Caco-2 (cell line): ENCODE results near the gene PPFIA3. TPM values are rescaled to one million over a fixed set of nuclear protein-coding genes. Genes with fewer than 3 reads are reported as not detected.

Experiments
- BruUV-seq: library from RNA; stranded (reverse); fragments of 400-500 nt; replicated peaks from 2 replicates; lab custom pipeline; 2021; lab: Mats Ljungman, UMichigan
- CTCF ChIA-PET: fragments of 300-600 bp; sonication (Branson Sonifier 250); formaldehyde crosslinking; loops from one replicate; lab custom pipeline; 2022; ENCODE audit warnings: antibody characterized with exemption; lab: Charles Lee
- POLR2A ChIA-PET: fragments of 300-600 bp; sonication (Branson Sonifier 250); formaldehyde crosslinking; loops from one replicate; lab custom pipeline; 2022; ENCODE audit warnings: antibody characterized with exemption; lab: Charles Lee
- DNase-seq, 2 experiments: peaks; one replicate each; pipeline versions ENCODE4 v3.0.0 to v3.0.0-alpha.2; 2020 to 2022
- H3K27me3 ChIP-seq: replicated peaks from 2 replicates; pipeline ENCODE4 v1.6.0; 2011; ENCODE audit warnings: low read length; ENCODE audit not compliant: control insufficient read depth, insufficient read depth
- H3K36me3 ChIP-seq: 2 replicates; pipeline ENCODE4 v1.5.1; 2011; ENCODE audit warnings: low read length; ENCODE audit not compliant: control insufficient read depth, insufficient read depth
- H3K4me1 ChIP-seq: fragments of 250-450 bp; sonication (Bioruptor Pico); 2 replicates; pipeline ENCODE4 v1.5.1; 2020; ENCODE audit warnings: mild to moderate bottlenecking
- H3K4me3 ChIP-seq: 2 replicates; pipeline ENCODE4 v1.5.1; 2011; ENCODE audit warnings: low read depth, mild to moderate bottlenecking, control low read depth, low read length
- H3K9me3 ChIP-seq: fragments of 250-450 bp; sonication (Bioruptor Pico); 2 replicates; pipeline ENCODE4 v1.5.1; 2020; ENCODE audit warnings: mild to moderate bottlenecking, moderate library complexity
- H3K27ac Mint-ChIP-seq: one replicate; pipeline ENCODE4 v1.8.0; 2022; ENCODE audit warnings: mixed read lengths; ENCODE audit not compliant: unreplicated experiment
- H3K27me3 Mint-ChIP-seq: one replicate; pipeline ENCODE4 v1.8.0; 2022; ENCODE audit warnings: mixed read lengths; ENCODE audit not compliant: insufficient read depth, unreplicated experiment
- H3K36me3 Mint-ChIP-seq: one replicate; pipeline ENCODE4 v1.8.0; 2022; ENCODE audit warnings: mild to moderate bottlenecking, mixed read lengths; ENCODE audit not compliant: insufficient read depth, unreplicated experiment
- H3K4me1 Mint-ChIP-seq: one replicate; pipeline ENCODE4 v1.8.0; 2022; ENCODE audit warnings: low read depth, mixed read lengths; ENCODE audit not compliant: unreplicated experiment
- H3K4me3 Mint-ChIP-seq: one replicate; pipeline ENCODE4 v1.8.0; 2022; ENCODE audit warnings: mild to moderate bottlenecking, moderate library complexity, mixed read lengths; ENCODE audit not compliant: unreplicated experiment
- H3K9me3 Mint-ChIP-seq: one replicate; pipeline ENCODE4 v1.8.0; 2022; ENCODE audit warnings: mixed read lengths; ENCODE audit not compliant: unreplicated experiment
- intact Hi-C: fragments of 100-400 bp; cut with micrococcal nuclease; formaldehyde crosslinking; loops from one replicate; pipeline ENCODE4 v1.10.0; 2022; ENCODE audit not compliant: unreplicated experiment
- total RNA-seq: library from RNA; stranded (reverse); gene quantifications from 2 replicates; pipeline ENCODE4 v1.2.3, GENCODE V29; 2022
- TF ChIP-seq, protein P1 (sequence below), 2 experiments: fragments of 200-600 bp in 1 of 2; IDR thresholded peaks; 1 replicate in 1 of 2; 2 replicates in 1 of 2; pipeline versions ENCODE4 v1.5.1 to v1.8.0; 2011 to 2022; ENCODE audit warnings: antibody characterized with exemption in 1 of 2, control low read depth in 1 of 2, inconsistent platforms in 1 of 2, low read depth in 1 of 2, low read length in 1 of 2, mild to moderate bottlenecking in 1 of 2, moderate library complexity in 1 of 2; ENCODE audit not compliant: insufficient read depth in 1 of 2, severe bottlenecking in 1 of 2, unreplicated experiment in 1 of 2

The PPFIA3 gene
- total RNA-seq, 1 experiment from 2014 or later: 11.8 TPM

DNA sequence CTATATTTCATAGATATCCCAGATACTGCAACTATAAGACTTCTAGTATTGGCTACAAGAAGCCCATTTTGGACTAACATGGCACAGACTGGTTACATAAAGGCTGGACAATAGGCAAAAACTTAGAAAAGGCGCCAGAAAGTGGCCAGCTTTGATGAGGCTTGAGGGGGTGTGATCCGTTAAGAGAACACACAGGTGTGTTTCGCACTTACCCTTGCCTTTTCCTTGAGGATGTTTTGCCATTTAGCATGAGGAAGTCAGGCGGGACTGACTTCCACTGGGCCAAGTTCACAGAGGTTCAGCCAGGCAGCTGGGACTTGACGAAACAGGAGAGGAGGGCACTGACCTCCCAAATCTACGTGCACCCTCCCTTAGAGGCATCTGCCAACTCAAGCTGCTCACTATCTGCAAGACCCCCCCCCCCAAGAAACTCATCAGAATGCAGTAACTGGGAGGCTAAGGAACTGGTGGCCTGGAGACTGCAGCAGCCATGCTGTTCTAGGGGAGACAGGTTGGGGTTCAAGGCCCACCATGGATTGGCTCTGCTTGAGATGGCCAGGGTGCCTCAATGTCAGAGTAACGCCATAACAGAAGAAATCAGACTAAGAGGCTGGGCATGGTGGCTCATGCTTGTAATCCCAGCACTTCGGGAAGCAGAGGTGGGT is 9.6 kb upstream of the PPFIA3 start:
- Mint-ChIP-seq H3K27me3 (no peaks in the 10 kb centered on the region), H3K36me3 (peaks cover 56% of the 10 kb centered on the region), H3K4me1 (peaks cover 17% of the 10 kb centered on the region), H3K4me3 (no peak overlapping the region), H3K9me3 (no peaks in the 10 kb centered on the region), H3K27ac (no peak overlapping the region)
- Histone ChIP-seq H3K9me3 (no peaks in the 10 kb centered on the region), H3K27me3 (no peaks in the 10 kb centered on the region), H3K4me3 (no peak overlapping the region), H3K36me3 (peaks cover 3% of the 10 kb centered on the region; the same call in 1 of the 2 replicates), H3K4me1 (no peaks in the 10 kb centered on the region)
- no TSS peak for BruUV-seq
- ChIA-PET CTCF (interaction anchor here (0.6 to 1.8 kb wide), 3 partner anchors 12 to 135 kb away, joined by 3 to 7 read pairs (median 4); no protein-coding TSS in a partner anchor), POLR2A (no interaction called here)
- no peak for DNase-seq
- TF ChIP-seq, protein P1, sequence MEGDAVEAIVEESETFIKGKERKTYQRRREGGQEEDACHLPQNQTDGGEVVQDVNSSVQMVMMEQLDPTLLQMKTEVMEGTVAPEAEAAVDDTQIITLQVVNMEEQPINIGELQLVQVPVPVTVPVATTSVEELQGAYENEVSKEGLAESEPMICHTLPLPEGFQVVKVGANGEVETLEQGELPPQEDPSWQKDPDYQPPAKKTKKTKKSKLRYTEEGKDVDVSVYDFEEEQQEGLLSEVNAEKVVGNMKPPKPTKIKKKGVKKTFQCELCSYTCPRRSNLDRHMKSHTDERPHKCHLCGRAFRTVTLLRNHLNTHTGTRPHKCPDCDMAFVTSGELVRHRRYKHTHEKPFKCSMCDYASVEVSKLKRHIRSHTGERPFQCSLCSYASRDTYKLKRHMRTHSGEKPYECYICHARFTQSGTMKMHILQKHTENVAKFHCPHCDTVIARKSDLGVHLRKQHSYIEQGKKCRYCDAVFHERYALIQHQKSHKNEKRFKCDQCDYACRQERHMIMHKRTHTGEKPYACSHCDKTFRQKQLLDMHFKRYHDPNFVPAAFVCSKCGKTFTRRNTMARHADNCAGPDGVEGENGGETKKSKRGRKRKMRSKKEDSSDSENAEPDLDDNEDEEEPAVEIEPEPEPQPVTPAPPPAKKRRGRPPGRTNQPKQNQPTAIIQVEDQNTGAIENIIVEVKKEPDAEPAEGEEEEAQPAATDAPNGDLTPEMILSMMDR (IDR thresholded peaks at IDR 0.05; ENCODE audit: insufficient read depth in 1 of 2, low read depth in 1 of 2, low read length in 1 of 2, severe bottlenecking in 1 of 2, unreplicated experiment in 1 of 2): no peak
- intact Hi-C loops: no loop called here

DNA sequence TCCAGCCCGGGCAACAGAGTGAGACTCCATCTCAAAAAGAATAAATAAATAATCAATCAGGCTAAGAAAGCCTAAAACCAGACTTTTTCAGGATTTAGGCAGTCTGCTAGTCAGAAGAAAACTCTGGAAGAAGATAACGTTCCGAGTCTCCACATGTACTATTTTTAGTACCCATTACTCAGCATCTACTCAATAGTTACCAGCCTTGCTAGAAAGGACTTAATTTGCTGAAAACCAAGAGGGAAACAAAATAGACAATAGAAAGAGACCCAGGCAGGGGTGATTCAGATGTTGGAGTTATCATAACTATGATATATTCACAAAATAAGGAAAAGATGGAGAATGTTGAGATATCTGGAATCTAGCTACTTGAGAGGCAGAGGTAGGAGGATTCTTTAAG is 8.8 kb upstream of the PPFIA3 start:
- Histone ChIP-seq H3K9me3 (no peaks in the 10 kb centered on the region), H3K27me3 (no peaks in the 10 kb centered on the region), H3K36me3 (peaks cover 3% of the 10 kb centered on the region; the same call in 1 of the 2 replicates), H3K4me3 (no peak overlapping the region), H3K4me1 (0 out of 2 replicates have a peak, but pooled peaks cover 4% of the 10 kb centered on the region)
- intact Hi-C loops: no loop called here
- Mint-ChIP-seq H3K27ac (no peak overlapping the region), H3K9me3 (no peaks in the 10 kb centered on the region), H3K4me3 (no peak overlapping the region), H3K4me1 (peaks cover 17% of the 10 kb centered on the region), H3K27me3 (no peaks in the 10 kb centered on the region), H3K36me3 (peaks cover 48% of the 10 kb centered on the region)
- CTCF ChIA-PET: interaction anchor here (0.7 kb wide), 1 partner anchor 13 kb away, joined by 5 read pairs; no protein-coding TSS in a partner anchor
- BruUV-seq: no TSS peak
- TF ChIP-seq, protein P1 (IDR thresholded peaks at IDR 0.05; ENCODE audit: insufficient read depth in 1 of 2, low read depth in 1 of 2, low read length in 1 of 2, severe bottlenecking in 1 of 2, unreplicated experiment in 1 of 2): no peak
- POLR2A ChIA-PET: interaction anchor here (0.5 to 0.6 kb wide), 2 partner anchors 38 to 173 kb away, joined by 5 read pairs; no protein-coding TSS in a partner anchor
- DNase-seq: no peak

DNA sequence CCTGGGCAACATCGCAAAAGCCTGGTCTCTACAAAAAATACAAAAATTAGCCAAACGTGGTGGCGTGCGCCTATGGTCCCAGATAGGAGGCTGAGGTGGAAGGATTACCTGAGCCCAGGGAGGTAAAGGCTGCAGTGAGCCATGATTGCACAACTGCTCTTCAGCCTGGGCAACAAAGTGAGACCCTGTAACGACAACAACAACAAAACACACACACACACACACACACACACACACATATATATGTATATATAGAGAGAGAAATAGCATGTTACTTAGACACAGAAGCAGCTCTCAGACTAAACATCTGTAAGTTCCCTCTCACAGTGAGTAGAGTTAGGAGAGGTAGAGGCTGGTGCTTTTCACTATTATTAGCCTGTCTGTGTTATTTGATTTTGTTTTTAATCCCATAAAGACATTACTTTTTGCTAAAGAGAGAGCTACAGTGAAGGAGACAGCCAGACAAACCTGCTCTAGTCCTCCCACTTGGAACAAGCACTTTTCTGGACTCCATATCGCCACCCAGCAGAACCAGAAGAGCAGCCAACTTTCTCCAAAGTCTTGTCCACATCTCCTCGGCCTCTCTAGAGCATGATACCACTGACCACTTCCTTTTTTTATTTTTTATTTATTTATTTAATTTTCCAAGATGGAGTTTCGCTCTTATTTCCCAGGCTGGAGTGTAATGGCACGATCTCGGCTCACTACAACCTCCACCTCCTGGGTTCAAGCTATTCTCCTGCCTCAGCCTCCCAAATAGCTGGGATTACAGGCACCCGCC is 7.9 kb upstream of the PPFIA3 start:
- Histone ChIP-seq H3K4me1 (0 out of 2 replicates have a peak, but pooled peaks cover 4% of the 10 kb centered on the region), H3K27me3 (no peaks in the 10 kb centered on the region), H3K9me3 (no peaks in the 10 kb centered on the region), H3K36me3 (peaks cover 1% of the 10 kb centered on the region; the same call in 1 of the 2 replicates), H3K4me3 (no peak overlapping the region)
- ChIA-PET POLR2A (interaction anchor here (0.5 to 0.6 kb wide), 2 partner anchors 37 to 1094 kb away, joined by 4 to 5 read pairs; no protein-coding TSS in a partner anchor), CTCF (interaction anchor here (0.6 to 0.8 kb wide), 4 partner anchors 14 to 653 kb away, joined by 3 to 9 read pairs (median 4); no protein-coding TSS in a partner anchor)
- H3K27me3 Mint-ChIP-seq: no peaks in the 10 kb centered on the region
- DNase-seq: no peak
- no peak overlapping the region for H3K4me3 Mint-ChIP-seq
- no TSS peak for BruUV-seq
- TF ChIP-seq, protein P1 (IDR thresholded peaks at IDR 0.05; ENCODE audit: insufficient read depth in 1 of 2, low read depth in 1 of 2, low read length in 1 of 2, severe bottlenecking in 1 of 2, unreplicated experiment in 1 of 2): no peak
- H3K9me3 Mint-ChIP-seq: no peaks in the 10 kb centered on the region
- intact Hi-C loops: no loop called here
- H3K4me1 Mint-ChIP-seq: peaks cover 20% of the 10 kb centered on the region
- peaks cover 40% of the 10 kb centered on the region for H3K36me3 Mint-ChIP-seq
- no peak overlapping the region for H3K27ac Mint-ChIP-seq
